ENCODE results near the gene CD180. TPM values are rescaled to one million over a fixed set of nuclear protein-coding genes. Genes with fewer than 3 reads are reported as not detected.

The CD180 gene
- total and polyA plus RNA-seq, 9 of the 15 experiments (the other 6 are each of a cell fraction or from before 2014, with no cell fraction given), result 0.01 to 0.07 TPM; not detected in 7

GRCh38 chr5:67209141-67209771, 12.7 kb upstream of the CD180 start (continued):
- TF ChIP-seq REST (IDR thresholded peaks at IDR 0.05; ENCODE audit: borderline replicate concordance), result peak; percentile 64; the same call in 1 of the 2 replicates
- no peak for TF ChIP-seq REST (CRISPR knock-in tag; IDR thresholded peaks at IDR 0.05; ENCODE audit: low read depth)
- TF ChIP-seq KDM2B (CRISPR knock-in tag; IDR thresholded peaks at IDR 0.05), result no peak
- TF ChIP-seq RAD21 (CRISPR knock-in tag; conservative IDR thresholded peaks at IDR 0.05 in 1 of 2, IDR thresholded peaks at IDR 0.05 in 1 of 2), result peak; percentile 78 to 89
- no peak for TF ChIP-seq XRCC5 (IDR thresholded peaks at IDR 0.05; ENCODE audit: low read depth, low read length)
- peak; percentile 63 for TF ChIP-seq SMC3 (conservative IDR thresholded peaks at IDR 0.05; ENCODE audit: insufficient read depth, low read depth, low read length)
- TF ChIP-seq E2F3 (CRISPR knock-in tag; IDR thresholded peaks at IDR 0.05), result no peak
- TF ChIP-seq STAG1 (CRISPR knock-in tag; IDR thresholded peaks at IDR 0.05; ENCODE audit: borderline replicate concordance), result peak; percentile 25; the same call in 1 of the 2 replicates
- peak in 1 of 2 experiments; percentile 18; a peak in 1 of 4 replicates for TF ChIP-seq MAZ (CRISPR knock-in tag; conservative IDR thresholded peaks at IDR 0.05 in 1 of 2, IDR thresholded peaks at IDR 0.05 in 1 of 2)
- TF ChIP-seq ZBTB26 (CRISPR knock-in tag; IDR thresholded peaks at IDR 0.05), result no peak
- no peak for TF ChIP-seq TCFL5 (CRISPR knock-in tag; conservative IDR thresholded peaks at IDR 0.05)
- TF ChIP-seq KLF16 (IDR thresholded peaks at IDR 0.05), result peak; percentile 4; the same call in 1 of the 2 replicates

Data from K562 (cell line).